Pancreas (tissue), 10 donors: ENCODE data around the gene PLCD4. TPM values are rescaled to one million over a fixed set of nuclear protein-coding genes. Genes with fewer than 3 reads are reported as not detected.

Experiments
- ATAC-seq, 4 donors: fragments of 200-7000 bp; cut with Tn5 transposase; one replicate each; pipeline versions ENCODE4 v1.8.0 to v1.9.1; 2020; ENCODE audit warnings: mild to moderate bottlenecking in 4 of 4, moderate library complexity in 4 of 4
- DNase-seq, 6 donors: peaks; one replicate each; pipeline ENCODE4 v3.0.0-alpha.2; 2020
- FAIRE-seq: peaks from 2 replicates; lab custom pipeline; 2012; peaks lifted over from hg19 to GRCh38; lab: Jason Lieb, UNC
- H3K27ac ChIP-seq, 4 donors: fragments of 200-600 bp; sonication (generic); 1 replicate in 3 of 4; 2 replicates in 1 of 4; pipeline versions ENCODE4 v1.5.0 to v1.8.0; 2020
- H3K27me3 ChIP-seq, 4 donors: fragments of 200-600 bp; one replicate each; pipeline ENCODE4 v1.8.0; 2021
- H3K36me3 ChIP-seq, 3 donors: fragments of 200-600 bp; sonication (generic) in 1 of 3; one replicate each; pipeline versions ENCODE4 v1.5.0 to v1.8.0; 2020 to 2021
- H3K4me1 ChIP-seq, 3 donors: fragments of 200-600 bp; one replicate each; pipeline ENCODE4 v1.8.0; 2021
- H3K4me3 ChIP-seq, 4 donors: fragments of 200-600 bp; sonication (generic) in 2 of 4; one replicate each; pipeline versions ENCODE4 v1.5.0 to v1.8.0; 2020 to 2021
- H3K9me3 ChIP-seq, 4 donors: fragments of 200-600 bp; one replicate each; pipeline ENCODE4 v1.8.0; 2021
- CTCF ChIP-seq, 4 donors: fragments of 200-600 bp; sonication (generic) in 3 of 4; IDR thresholded peaks; one replicate each; pipeline versions ENCODE4 v1.5.0 to v1.8.0; 2021; ENCODE audit warnings: antibody characterized with exemption in 4 of 4
- WGBS, 2 donors: extraction: QIAGEN DNeasy Blood & Tissue Kit; methylation state at CpG; one replicate each; pipeline ENCODE4 v1.1.7; 2013; 5-methylcytosine and 5-hydroxymethylcytosine counted together
- intact Hi-C, 3 donors: fragments of 100-400 bp; cut with DNase I; formaldehyde crosslinking; loops; one replicate each; pipeline versions ENCODE4 v1.11.1 to v1.14.2; 2022
- polyA plus RNA-seq, 2 donors: library from polyadenylated mRNA; stranded (reverse); fragments of 200-250 nt; gene quantifications; one replicate each; pipeline ENCODE4 v1.2.3, GENCODE V29; 2013
- total RNA-seq, 6 donors: library from RNA; stranded (reverse); fragmentation: NEBNext Ultra II Directional in 4 of 6; extraction: Animal tissue kit (Norgen Biotek cat#: 25700) in 4 of 6; gene quantifications; one replicate each; pipeline versions ENCODE4 v1.2.1 to v1.2.4, GENCODE V29; 2021 to 2023
- donor health status: healthy with polysubstance abuse.
- donor health status: DM: no; HTN: no; CAD: no; lungs with moderate emphysema.
- donor health status: DM: no; HTN: no; CAD: no.
- donor health status: control.
- donor health status: control.
- donor health status: Bipolar disorder and iron deficiency.
- donor health status: DM: yes; HTN: yes; CAD: no.
- donor health status: DM: no; HTN: no; CAD: no.
- donor health status: DM: no; HTN: no; CAD: no.
- donor health status: DM: yes; HTN: yes; CAD: no.

Gene PLCD4
- total and polyA plus RNA-seq, 8 donors: 0.19 to 1.1 (median 0.34) TPM; not detected in 1

- 82 to 95% methylated on average over 4 of the region's 4 CpGs for WGBS, 2 donors
- TF ChIP-seq CTCF (IDR thresholded peaks at IDR 0.05): no peak
Measured at GRCh38 chr2:218627939-218628338, 20.2 kb downstream of the PLCD4 start.

DNA sequence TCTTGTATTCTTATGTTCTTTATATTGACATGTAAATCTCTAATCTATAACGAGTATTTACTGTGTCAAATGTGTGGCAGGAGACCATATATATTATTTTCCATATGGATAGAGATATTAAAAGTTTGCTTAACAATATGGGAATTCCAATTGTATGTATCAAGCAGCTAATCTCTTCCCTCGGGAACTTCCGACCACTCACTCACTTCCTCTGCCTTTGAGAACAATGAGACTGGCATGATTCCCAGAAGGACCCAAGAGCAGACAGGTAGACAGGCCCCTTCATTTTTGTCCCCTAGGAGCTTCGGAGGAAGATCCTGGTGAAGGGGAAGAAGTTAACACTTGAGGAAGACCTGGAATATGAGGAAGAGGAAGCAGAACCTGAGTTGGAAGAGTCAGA lies 24.1 kb downstream of the PLCD4 start:
- FAIRE-seq: no peak
- Histone ChIP-seq H3K36me3 (peaks cover 0 to 28% (median 10%) of the 10 kb centered on the region in 3 donors), H3K27me3 (no peaks in the 10 kb centered on the region), H3K4me1 (no peaks in the 10 kb centered on the region), H3K9me3 (no peaks in the 10 kb centered on the region), H3K4me3 (no peak overlapping the region), H3K27ac (no peak overlapping the region)
- ATAC-seq: no peak
- DNase-seq: no peak
- TF ChIP-seq CTCF (IDR thresholded peaks at IDR 0.05): no peak
- 41 to 42% methylated on average over 4 of the region's 4 CpGs for WGBS, 2 donors
- intact Hi-C loops: no loop called here

More at GRCh38 chr2:218627939-218628338, 20.2 kb downstream of the PLCD4 start:
- Histone ChIP-seq H3K9me3 (no peaks in the 10 kb centered on the region), H3K27ac (no peak overlapping the region), H3K4me1 (no peaks in the 10 kb centered on the region), H3K27me3 (no peaks in the 10 kb centered on the region), H3K36me3 (no peaks in the 10 kb centered on the region), H3K4me3 (no peak overlapping the region)
- intact Hi-C loops: no loop called here
- DNase-seq (no peak), FAIRE-seq (no peak), ATAC-seq (no peak)

GRCh38 chr2:218635719-218636118 lies 28.0 kb downstream of the PLCD4 start:
- ATAC-seq: no peak

GRCh38 chr2:218638372-218638771 lies 30.7 kb downstream of the PLCD4 start:
- FAIRE-seq (no peak), ATAC-seq (no peak), DNase-seq (no peak)
- H3K9me3 ChIP-seq: no peaks in the 10 kb centered on the region
- peaks cover 3 to 74% (median 24%) of the 10 kb centered on the region in 3 donors for H3K36me3 ChIP-seq
- H3K4me1 ChIP-seq: no peaks in the 10 kb centered on the region
- H3K27me3 ChIP-seq: no peaks in the 10 kb centered on the region
- H3K27ac ChIP-seq: no peak overlapping the region
- intact Hi-C loops: no loop called here
- WGBS, 2 donors: 96% methylated on average over 18 of the region's 18 CpGs
- no peak for TF ChIP-seq CTCF (IDR thresholded peaks at IDR 0.05)
- H3K4me3 ChIP-seq: no peak overlapping the region

More at GRCh38 chr2:218635719-218636118, 28.0 kb downstream of the PLCD4 start:
- intact Hi-C loops: no loop called here
- peaks cover 0 to 61% (median 24%) of the 10 kb centered on the region in 3 donors for H3K36me3 ChIP-seq
- H3K27ac ChIP-seq: no peak overlapping the region
- no peaks in the 10 kb centered on the region for H3K27me3 ChIP-seq
- no peaks in the 10 kb centered on the region for H3K9me3 ChIP-seq
- no peak for DNase-seq
- no peak for FAIRE-seq
- TF ChIP-seq CTCF (IDR thresholded peaks at IDR 0.05): no peak
- WGBS, 2 donors: 91 to 94% methylated on average over 5 of the region's 5 CpGs
- H3K4me1 ChIP-seq: no peaks in the 10 kb centered on the region
- no peak overlapping the region for H3K4me3 ChIP-seq

- Histone ChIP-seq H3K27ac (no peak overlapping the region), H3K36me3 (peaks cover 11 to 75% (median 27%) of the 10 kb centered on the region in 3 donors), H3K9me3 (no peaks in the 10 kb centered on the region), H3K4me3 (no peak overlapping the region), H3K27me3 (no peaks in the 10 kb centered on the region), H3K4me1 (no peaks in the 10 kb centered on the region)
- intact Hi-C loops: no loop called here
- FAIRE-seq: no peak
- no peak for TF ChIP-seq CTCF (IDR thresholded peaks at IDR 0.05)
- ATAC-seq: no peak
- peak in 1 of 6 donors; percentile 54 for DNase-seq
- 93 to 95% methylated on average over 15 to 18 of the region's 18 CpGs for WGBS, 2 donors
Measured at GRCh38 chr2:218642121-218642656, 34.5 kb downstream of the PLCD4 start.
